H9 (cell line): ENCODE data around the gene TCF4. TPM values are rescaled to one million over a fixed set of nuclear protein-coding genes. Genes with fewer than 3 reads are reported as not detected.

ENCODE experiments used
- DNase-seq: peaks from one replicate; pipeline ENCODE4 v3.0.0-alpha.2; 2017
- H2AFZ ChIP-seq: one replicate; pipeline ENCODE4 v1.6.1; 2013; ENCODE audit warnings: mild to moderate bottlenecking, low read length, control low read depth, moderate library complexity
- H2AK5ac ChIP-seq: 2 replicates; pipeline ENCODE4 v1.6.1; 2013; ENCODE audit warnings: low read length, control low read depth, mixed read lengths; ENCODE audit not compliant: insufficient read length
- H2BK120ac ChIP-seq: one replicate; pipeline ENCODE4 v1.6.1; 2013; ENCODE audit warnings: low read depth, mild to moderate bottlenecking, low read length, control low read depth, inconsistent platforms; ENCODE audit not compliant: poor library complexity, severe bottlenecking
- H2BK12ac ChIP-seq: 2 replicates; pipeline ENCODE4 v1.6.1; 2013; ENCODE audit warnings: low read length, control low read depth, mixed read lengths, low read depth; ENCODE audit not compliant: insufficient read length
- H2BK15ac ChIP-seq: 2 replicates; pipeline ENCODE4 v1.6.1; 2013; ENCODE audit warnings: low read depth, low read length, control low read depth
- H2BK20ac ChIP-seq: one replicate; pipeline ENCODE4 v1.6.1; 2013; ENCODE audit warnings: low read depth, mild to moderate bottlenecking, low read length, control low read depth, inconsistent platforms; ENCODE audit not compliant: poor library complexity, severe bottlenecking
- H2BK5ac ChIP-seq: 2 replicates; pipeline ENCODE4 v1.6.1; 2013; ENCODE audit warnings: low read length, control low read depth, mixed read lengths; ENCODE audit not compliant: insufficient read length
- H3K14ac ChIP-seq: 2 replicates; pipeline ENCODE4 v1.6.1; 2013; ENCODE audit warnings: low read length, control low read depth; ENCODE audit not compliant: insufficient read depth
- H3K18ac ChIP-seq: 2 replicates; pipeline ENCODE4 v1.6.1; 2013; ENCODE audit warnings: low read depth, mild to moderate bottlenecking, mixed read lengths, low read length, control low read depth; ENCODE audit not compliant: insufficient read length
- H3K23ac ChIP-seq: 2 replicates; pipeline ENCODE4 v1.6.1; 2013; ENCODE audit warnings: low read length, control low read depth, mixed read lengths, low read depth; ENCODE audit not compliant: insufficient read length
- H3K23me2 ChIP-seq: 2 replicates; pipeline ENCODE4 v1.6.1; 2013; ENCODE audit warnings: low read depth, mild to moderate bottlenecking, mixed read lengths, low read length, control low read depth; ENCODE audit not compliant: insufficient read length, poor library complexity, severe bottlenecking
- H3K27ac ChIP-seq: 2 replicates; pipeline ENCODE4 v1.5.1; 2013; ENCODE audit warnings: low read length, control low read depth, mixed read lengths, low read depth; ENCODE audit not compliant: insufficient read length
- H3K27me3 ChIP-seq: 2 replicates; pipeline ENCODE4 v1.6.1; 2013; ENCODE audit warnings: low read length, control low read depth, inconsistent platforms; ENCODE audit not compliant: insufficient read depth
- H3K4ac ChIP-seq: 2 replicates; pipeline ENCODE4 v1.6.1; 2013; ENCODE audit warnings: low read depth, mild to moderate bottlenecking, control low read depth, inconsistent platforms, low read length, moderate library complexity
- H3K4me1 ChIP-seq: 2 replicates; pipeline ENCODE4 v1.6.1; 2013; ENCODE audit warnings: low read length, control low read depth, inconsistent platforms; ENCODE audit not compliant: insufficient read depth
- H3K4me2 ChIP-seq: 2 replicates; pipeline ENCODE4 v1.6.1; 2013; ENCODE audit warnings: low read length, control low read depth, mixed read lengths; ENCODE audit not compliant: insufficient read length, insufficient read depth
- H3K56ac ChIP-seq: 2 replicates; pipeline ENCODE4 v1.6.1; 2013; ENCODE audit warnings: low read depth, mild to moderate bottlenecking, mixed read lengths, low read length, control low read depth; ENCODE audit not compliant: insufficient read length
- H3K79me1 ChIP-seq: 2 replicates; pipeline ENCODE4 v1.6.1; 2013; ENCODE audit warnings: low read depth, mild to moderate bottlenecking, moderate library complexity, low read length, control low read depth, inconsistent platforms; ENCODE audit not compliant: insufficient read depth, poor library complexity, severe bottlenecking
- H3K79me2 ChIP-seq: 2 replicates; pipeline ENCODE4 v1.6.1; 2013; ENCODE audit warnings: low read length, control low read depth, inconsistent platforms; ENCODE audit not compliant: insufficient read depth
- H3K9ac ChIP-seq: 2 replicates; pipeline ENCODE4 v1.6.1; 2013; ENCODE audit warnings: low read length, control low read depth, mixed read lengths; ENCODE audit not compliant: insufficient read length; ENCODE audit errors: extremely low read depth
- H3K9me3 ChIP-seq: one replicate; pipeline ENCODE4 v1.6.1; 2013; ENCODE audit warnings: low read depth, low read length, inconsistent platforms; ENCODE audit not compliant: control insufficient read depth
- H3T11ph ChIP-seq: one replicate; pipeline ENCODE4 v1.6.1; 2013; ENCODE audit warnings: mild to moderate bottlenecking, low read length, control low read depth, inconsistent platforms
- H4K20me1 ChIP-seq: one replicate; pipeline ENCODE4 v1.6.1; 2013; ENCODE audit not compliant: control insufficient read depth, insufficient read length, insufficient read depth
- H4K5ac ChIP-seq: 2 replicates; pipeline ENCODE4 v1.6.1; 2013; ENCODE audit warnings: low read depth, mild to moderate bottlenecking, mixed read lengths, low read length, control low read depth; ENCODE audit not compliant: insufficient read length
- H4K8ac ChIP-seq: replicated peaks from 2 replicates; pipeline ENCODE4 v1.6.1; 2013; ENCODE audit warnings: low read length, control low read depth, mixed read lengths, low read depth; ENCODE audit not compliant: insufficient read length
- H4K91ac ChIP-seq: 2 replicates; pipeline ENCODE4 v1.6.1; 2013; ENCODE audit warnings: low read depth, mild to moderate bottlenecking, moderate library complexity, mixed read lengths, low read length, control low read depth; ENCODE audit not compliant: insufficient read length
- H3K27ac Mint-ChIP-seq, 3 experiments: 2 replicates in 2 of 3; 3 replicates in 1 of 3; pipeline ENCODE4 v1.8.0; 2020 to 2021; ENCODE audit warnings: mixed read lengths in 3 of 3, mild to moderate bottlenecking in 1 of 3, moderate library complexity in 1 of 3
- H3K27me3 Mint-ChIP-seq: 2 replicates; pipeline ENCODE4 v1.8.0; 2021; ENCODE audit warnings: low read depth, mild to moderate bottlenecking, moderate library complexity, mixed read lengths
- H3K36me3 Mint-ChIP-seq, 3 experiments: 2 replicates in 2 of 3; 3 replicates in 1 of 3; pipeline ENCODE4 v1.8.0; 2020 to 2021; ENCODE audit warnings: low read depth in 3 of 3, mixed read lengths in 3 of 3; ENCODE audit not compliant: insufficient read depth in 1 of 3
- H3K4me1 Mint-ChIP-seq, 2 experiments: 2 replicates each; pipeline ENCODE4 v1.8.0; 2020; ENCODE audit warnings: mixed read lengths in 2 of 2
- H3K4me3 Mint-ChIP-seq, 2 experiments: 2 replicates in 1 of 2; 3 replicates in 1 of 2; pipeline ENCODE4 v1.8.0; 2020 to 2021; ENCODE audit warnings: mild to moderate bottlenecking in 2 of 2, mixed read lengths in 2 of 2, moderate library complexity in 1 of 2
- H3K9me3 Mint-ChIP-seq, 2 experiments: 2 replicates in 1 of 2; 3 replicates in 1 of 2; pipeline ENCODE4 v1.8.0; 2020; ENCODE audit warnings: mild to moderate bottlenecking in 2 of 2, mixed read lengths in 2 of 2, moderate library complexity in 1 of 2
- WGBS: extraction: QIAGEN DNeasy Blood & Tissue Kit; methylation state at CpG from one replicate; pipeline ENCODE4 v1.1.7; 2013; ENCODE audit warnings: missing lambda C conversion rate, low lambda C conversion rate, mixed read lengths; ENCODE audit not compliant: insufficient read length; ENCODE audit errors: extremely low coverage; 5-methylcytosine and 5-hydroxymethylcytosine counted together
- total RNA-seq: library from RNA; stranded (reverse); gene quantifications from 2 replicates; pipeline ENCODE4 v1.2.1, GENCODE V29; 2021
- TF ChIP-seq, protein P1 (sequence below): fragments of 200-600 bp; sonication (generic); conservative IDR thresholded peaks from 3 replicates; pipeline ENCODE4 v1.8.0; 2021; ENCODE audit warnings: antibody characterized with exemption, mild to moderate bottlenecking

Gene TCF4
- total RNA-seq, 1 experiment from 2014 or later: 99.4 TPM

DNA sequence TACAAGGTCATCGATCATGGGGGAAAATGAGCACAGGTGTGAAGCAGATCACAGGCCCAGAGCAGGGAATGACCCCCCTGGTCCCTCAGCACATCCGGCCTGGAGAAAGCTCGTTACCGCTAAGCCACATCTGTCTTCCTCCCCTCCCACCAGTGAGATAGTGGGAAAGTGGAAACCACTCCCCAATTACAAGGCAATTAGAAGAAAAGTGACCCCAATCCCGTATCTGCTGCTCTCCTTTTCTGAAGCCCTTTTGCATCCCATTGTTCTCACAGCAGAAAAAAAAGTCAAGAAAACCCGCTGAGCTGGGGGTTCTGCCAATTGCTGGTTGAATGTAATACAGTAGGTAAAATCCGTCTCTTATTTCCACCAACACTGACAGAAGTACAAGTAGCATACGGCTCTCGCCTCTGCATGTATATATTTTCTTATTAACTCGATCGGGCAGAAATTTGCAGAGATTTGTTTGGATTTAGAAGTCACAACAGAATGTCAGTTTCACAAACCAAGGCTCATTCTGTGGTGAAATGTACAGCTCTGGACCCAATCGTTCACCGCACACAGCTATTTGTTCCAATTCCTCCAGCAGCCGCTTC lies 287.0 kb downstream of the TCF4 start:
- Histone ChIP-seq H2BK12ac (no peak overlapping the region), H3T11ph (no peak overlapping the region), H3K56ac (no peak overlapping the region), H3K23me2 (no peaks in the 10 kb centered on the region), H3K4me1 (peaks cover 23% of the 10 kb centered on the region), H3K27me3 (no peaks in the 10 kb centered on the region), H3K79me2 (0 out of 2 replicates have a peak, but pooled peaks cover 2% of the 10 kb centered on the region), H3K9me3 (no peaks in the 10 kb centered on the region), H3K4ac (no peak overlapping the region), H3K23ac (no peak overlapping the region), H4K91ac (no peak overlapping the region), H4K5ac (no peak overlapping the region), H2BK15ac (no peak overlapping the region), H2AFZ (no peak overlapping the region), H3K27ac (no peak overlapping the region), H3K4me2 (no peak overlapping the region), H3K18ac (no peak overlapping the region), H3K9ac (no peak overlapping the region), H4K20me1 (no peaks in the 10 kb centered on the region), H3K79me1 (no peaks in the 10 kb centered on the region), H2BK20ac (no peak overlapping the region), H2BK120ac (no peak overlapping the region), H2AK5ac (no peak overlapping the region), H4K8ac (no peak overlapping the region), H3K14ac (no peak overlapping the region), H2BK5ac (no peak overlapping the region)
- no peaks in the 10 kb centered on the region for H3K9me3 Mint-ChIP-seq
- H3K4me1 Mint-ChIP-seq: peaks cover 56 to 75% of the 10 kb centered on the region in 2 experiments
- no peak for DNase-seq
- no CpG with 5 or more reads among the region's 14 CpGs for WGBS
- H3K27ac Mint-ChIP-seq: peak overlapping the region; percentile 50 to 96 (median 83); a peak in 5 of 7 replicates
- TF ChIP-seq, protein P1, sequence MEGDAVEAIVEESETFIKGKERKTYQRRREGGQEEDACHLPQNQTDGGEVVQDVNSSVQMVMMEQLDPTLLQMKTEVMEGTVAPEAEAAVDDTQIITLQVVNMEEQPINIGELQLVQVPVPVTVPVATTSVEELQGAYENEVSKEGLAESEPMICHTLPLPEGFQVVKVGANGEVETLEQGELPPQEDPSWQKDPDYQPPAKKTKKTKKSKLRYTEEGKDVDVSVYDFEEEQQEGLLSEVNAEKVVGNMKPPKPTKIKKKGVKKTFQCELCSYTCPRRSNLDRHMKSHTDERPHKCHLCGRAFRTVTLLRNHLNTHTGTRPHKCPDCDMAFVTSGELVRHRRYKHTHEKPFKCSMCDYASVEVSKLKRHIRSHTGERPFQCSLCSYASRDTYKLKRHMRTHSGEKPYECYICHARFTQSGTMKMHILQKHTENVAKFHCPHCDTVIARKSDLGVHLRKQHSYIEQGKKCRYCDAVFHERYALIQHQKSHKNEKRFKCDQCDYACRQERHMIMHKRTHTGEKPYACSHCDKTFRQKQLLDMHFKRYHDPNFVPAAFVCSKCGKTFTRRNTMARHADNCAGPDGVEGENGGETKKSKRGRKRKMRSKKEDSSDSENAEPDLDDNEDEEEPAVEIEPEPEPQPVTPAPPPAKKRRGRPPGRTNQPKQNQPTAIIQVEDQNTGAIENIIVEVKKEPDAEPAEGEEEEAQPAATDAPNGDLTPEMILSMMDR: no peak
- H3K27me3 Mint-ChIP-seq: no peaks in the 10 kb centered on the region
- peaks cover 0 to 4% (median 3%) of the 10 kb centered on the region in 3 experiments; a peak in 3 of 7 replicates for H3K36me3 Mint-ChIP-seq
- H3K4me3 Mint-ChIP-seq: peak overlapping the region in 1 of 2 experiments; percentile 43; a peak in 2 of 5 replicates
